GM21576 (cell line): ENCODE data around the gene MAP3K7CL.

ENCODE experiments used
- ATAC-seq: cut with Tn5 transposase; IDR thresholded peaks from one replicate; pipeline ENCODE4 v1.9.1; 2021; ENCODE audit warnings: mild to moderate bottlenecking, moderate library complexity; ENCODE audit not compliant: unreplicated experiment

The MAP3K7CL gene, protein sequence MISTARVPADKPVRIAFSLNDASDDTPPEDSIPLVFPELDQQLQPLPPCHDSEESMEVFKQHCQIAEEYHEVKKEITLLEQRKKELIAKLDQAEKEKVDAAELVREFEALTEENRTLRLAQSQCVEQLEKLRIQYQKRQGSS

GRCh38 chr21:29130270-29130969, at the start of gene MAP3K7CL:
Gene MAP3K7CL (plus strand): TSS chr21:29130644. CDS start chr21:29133345, 2,701 bp downstream.
- ATAC-seq = no peak

DNA sequence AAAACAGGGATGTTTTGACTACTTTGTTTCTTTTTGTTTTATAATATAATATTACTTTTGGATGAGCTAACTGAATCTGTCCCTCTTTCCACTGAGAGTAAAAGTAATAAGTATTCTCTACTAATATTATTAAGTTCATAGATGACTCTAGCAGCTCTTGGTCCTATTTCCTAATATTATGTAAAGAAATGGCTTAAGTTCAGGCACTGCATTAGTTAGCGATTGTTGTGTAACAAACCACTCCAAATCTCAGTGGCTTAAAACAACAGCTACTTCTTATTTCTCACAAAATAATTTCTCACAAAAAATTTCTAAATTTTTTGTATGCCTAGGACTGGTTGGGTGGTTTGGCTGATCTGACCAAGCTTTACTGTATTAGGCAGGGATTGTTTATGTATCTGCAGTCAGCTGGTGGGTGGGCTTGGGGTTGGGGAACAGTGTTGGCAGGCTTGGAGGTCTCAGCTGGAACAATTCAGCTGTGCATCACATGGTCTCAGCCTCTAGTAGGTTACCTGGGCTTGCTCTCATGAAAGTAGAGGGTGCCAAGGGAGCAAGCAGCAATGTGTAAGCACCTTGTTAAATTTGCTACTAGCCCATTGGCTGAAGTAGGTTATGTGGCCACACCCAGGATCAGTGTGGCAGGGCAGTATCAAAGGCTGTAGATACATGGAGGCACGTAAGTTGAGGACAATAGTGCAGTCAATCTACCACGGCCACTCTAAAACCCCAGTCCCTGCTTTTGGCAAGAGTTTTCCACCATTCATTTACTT, 48.2 kb upstream of the MAP3K7CL start:
- ATAC-seq = no peak

- no peak for ATAC-seq
These were observed 47.1 kb upstream of the MAP3K7CL start for GRCh38 chr21:29083306-29083705.

GRCh38 chr21:29084372-29084771, 46.1 kb upstream of the MAP3K7CL start:
- ATAC-seq = no peak

GRCh38 chr21:29085106-29085752, 45.2 kb upstream of the MAP3K7CL start:
- no peak for ATAC-seq

- no peak for ATAC-seq
These were observed 39.4 kb upstream of the MAP3K7CL start for GRCh38 chr21:29091033-29091432.

DNA sequence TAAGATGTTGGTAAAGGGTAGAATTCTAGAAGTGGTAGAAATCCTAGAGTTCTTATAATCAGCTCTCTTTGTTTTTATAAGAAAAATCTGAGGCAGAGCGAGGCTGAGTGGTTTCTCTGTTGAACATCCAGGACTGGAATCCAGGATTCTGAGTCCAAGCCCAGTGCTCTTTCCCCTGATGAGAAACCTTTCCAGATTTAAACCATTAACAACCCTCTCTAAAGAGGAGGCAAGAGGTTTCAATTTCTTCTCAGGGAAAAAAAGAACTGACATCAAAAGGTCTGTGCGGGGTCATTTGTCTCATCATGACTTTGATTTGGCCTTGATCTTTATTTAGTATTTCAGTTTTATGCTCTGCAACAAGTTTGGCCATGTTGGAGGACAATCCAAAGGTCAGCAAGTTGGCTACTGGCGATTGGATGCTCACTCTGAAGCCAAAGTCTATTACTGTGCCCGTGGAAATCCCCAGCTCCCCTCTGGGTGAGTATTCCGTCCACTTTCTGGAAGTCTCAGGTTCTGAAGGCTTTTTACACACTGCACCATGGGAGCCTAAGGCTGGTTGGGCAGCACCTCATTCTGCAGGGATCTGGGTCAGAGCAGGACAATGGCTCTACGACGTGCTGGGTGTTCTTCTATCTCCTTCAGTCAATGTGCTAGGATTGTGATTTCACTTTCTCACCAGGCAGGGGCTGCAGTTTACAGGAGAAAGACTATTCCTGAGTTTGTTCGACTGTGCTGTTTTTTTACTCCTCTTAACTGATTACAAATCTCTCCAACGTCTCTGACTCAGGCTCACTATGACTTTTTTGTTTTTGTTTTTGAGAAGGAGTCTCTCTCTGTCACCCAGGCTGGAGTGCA, 38.1 kb upstream of the MAP3K7CL start:
- no peak for ATAC-seq

GRCh38 chr21:29096218-29097015, 34.0 kb upstream of the MAP3K7CL start:
- no peak for ATAC-seq

DNA sequence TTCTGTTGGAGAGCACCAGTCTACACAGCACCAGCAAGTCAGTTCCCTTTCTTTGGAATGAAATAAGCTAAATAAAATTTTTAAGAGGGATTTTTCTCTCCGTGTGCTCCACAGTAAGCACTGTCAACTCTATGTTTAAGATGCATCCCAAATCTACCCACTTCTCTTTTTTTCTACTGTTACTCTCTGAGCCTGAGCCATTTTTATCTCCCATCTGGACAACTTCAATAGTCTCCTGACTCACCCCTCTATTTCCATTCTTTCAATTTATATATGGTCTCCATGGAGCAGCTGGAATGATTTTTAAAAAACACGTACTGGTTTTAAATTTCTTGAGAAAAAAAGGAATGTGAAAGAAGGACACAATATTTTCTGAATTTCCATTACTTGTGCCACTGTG, 32.3 kb upstream of the MAP3K7CL start:
- no peak for ATAC-seq

DNA sequence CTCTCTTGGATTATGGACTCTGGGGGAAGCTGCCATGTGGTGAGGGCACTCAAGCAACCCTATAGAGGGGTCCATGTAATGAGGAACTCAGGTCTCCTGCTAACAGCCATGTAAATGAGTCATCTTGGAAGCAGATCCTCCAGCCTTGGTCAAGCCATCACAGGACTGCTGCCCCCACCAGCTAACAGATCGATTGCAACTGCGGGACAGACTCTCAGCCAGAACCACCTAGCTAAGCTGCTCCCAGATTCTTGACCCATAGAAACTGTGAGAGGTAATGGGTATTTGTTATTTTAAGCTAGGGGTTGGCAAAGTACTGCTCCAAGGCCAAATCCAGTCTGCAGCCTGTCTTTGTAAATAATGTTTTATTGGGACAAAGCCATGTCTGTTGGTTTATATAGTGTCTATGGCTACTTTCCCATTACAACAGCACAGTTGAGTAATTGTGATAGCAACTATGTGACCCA, 27.6 kb upstream of the MAP3K7CL start:
- no peak for ATAC-seq

DNA sequence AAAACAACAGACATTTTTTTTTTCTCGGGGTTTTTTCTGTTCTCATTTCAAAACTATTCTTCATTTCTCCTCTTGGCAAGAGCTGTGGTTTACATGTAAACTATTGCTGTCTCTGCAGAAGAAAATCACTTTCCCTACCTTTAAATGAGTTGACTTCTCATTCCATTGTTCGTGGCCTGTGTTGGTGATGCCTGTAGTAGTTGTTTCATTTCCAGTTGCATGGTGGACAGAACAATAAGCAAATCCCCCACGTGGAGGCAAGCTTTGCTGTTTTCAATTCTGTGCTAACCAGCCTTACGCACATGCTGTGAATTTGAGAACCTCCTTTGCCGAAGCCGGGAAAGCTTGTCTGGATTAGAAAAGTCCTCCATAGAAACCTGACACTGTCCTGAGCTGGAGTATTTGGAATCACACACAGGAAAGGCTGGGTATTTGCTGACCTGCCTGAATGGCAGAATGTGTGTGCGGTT, 26.2 kb upstream of the MAP3K7CL start:
- ATAC-seq = no peak

DNA sequence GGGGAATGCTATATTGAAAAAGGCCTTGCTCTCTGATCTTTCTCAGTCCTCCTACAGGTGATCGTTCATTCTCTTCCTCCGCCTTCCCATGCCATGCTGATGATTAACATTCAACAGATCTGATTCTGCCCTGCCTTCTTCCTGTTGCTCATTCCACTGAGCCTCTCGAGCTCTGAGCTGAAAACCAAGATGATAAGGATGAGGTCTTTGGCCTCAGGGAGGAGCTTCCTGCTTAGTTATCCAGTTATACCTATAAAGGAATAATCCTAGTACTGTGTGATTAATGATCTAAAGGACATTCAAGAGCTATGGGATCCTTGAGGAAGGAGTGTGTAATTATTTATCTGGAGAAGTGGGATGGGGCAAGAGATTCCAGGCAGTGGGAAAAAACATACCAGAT, 25.2 kb upstream of the MAP3K7CL start:
- no peak for ATAC-seq

- ATAC-seq = no peak
These were observed 15.5 kb upstream of the MAP3K7CL start for GRCh38 chr21:29114765-29115500.

DNA sequence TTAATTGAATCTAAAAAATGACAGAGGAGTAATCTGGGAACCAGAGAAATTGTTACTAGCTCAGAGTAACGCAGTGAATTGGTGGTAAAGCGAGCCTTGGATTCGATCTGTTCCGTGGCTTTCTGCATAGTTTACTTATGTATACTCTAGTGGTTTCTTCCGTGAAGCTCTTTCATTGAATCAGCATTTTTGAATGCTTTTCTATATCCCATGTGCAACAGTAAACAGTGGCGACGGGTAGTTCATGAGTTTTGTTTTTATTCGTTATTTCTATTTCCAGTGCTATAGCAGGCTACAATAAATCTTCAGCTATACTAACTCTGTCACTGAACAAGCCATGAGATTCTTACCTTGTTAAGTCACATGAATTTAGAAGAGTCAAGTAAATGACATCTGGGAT, 14.5 kb upstream of the MAP3K7CL start:
- no peak for ATAC-seq

DNA sequence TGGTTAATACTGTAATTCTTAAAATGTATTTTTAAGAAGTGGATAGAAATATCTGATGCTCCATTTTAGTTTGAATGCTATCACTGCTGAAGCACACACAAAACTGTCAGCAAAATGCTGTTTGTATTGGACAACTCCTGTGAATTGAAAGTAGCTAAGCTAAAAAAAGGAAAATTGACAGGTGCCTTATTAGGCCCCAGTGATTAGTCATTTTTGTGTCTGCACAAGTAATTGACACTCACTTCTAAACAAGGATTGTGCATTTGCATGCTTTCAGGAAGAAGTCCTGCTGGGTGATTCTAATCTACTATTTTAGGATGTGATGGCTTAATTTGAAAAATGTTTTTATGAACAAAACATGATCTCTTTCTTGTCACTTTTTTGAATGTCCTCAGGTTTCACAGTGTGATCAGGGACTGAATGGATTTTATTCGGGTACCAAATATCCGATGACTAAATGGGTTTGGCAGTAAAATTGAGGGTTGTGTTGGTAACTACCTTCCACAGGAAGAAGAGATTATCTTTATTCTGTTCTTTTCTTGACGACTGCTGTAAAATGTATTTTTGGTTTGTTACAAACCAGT, 13.0 kb upstream of the MAP3K7CL start:
- no peak for ATAC-seq

DNA sequence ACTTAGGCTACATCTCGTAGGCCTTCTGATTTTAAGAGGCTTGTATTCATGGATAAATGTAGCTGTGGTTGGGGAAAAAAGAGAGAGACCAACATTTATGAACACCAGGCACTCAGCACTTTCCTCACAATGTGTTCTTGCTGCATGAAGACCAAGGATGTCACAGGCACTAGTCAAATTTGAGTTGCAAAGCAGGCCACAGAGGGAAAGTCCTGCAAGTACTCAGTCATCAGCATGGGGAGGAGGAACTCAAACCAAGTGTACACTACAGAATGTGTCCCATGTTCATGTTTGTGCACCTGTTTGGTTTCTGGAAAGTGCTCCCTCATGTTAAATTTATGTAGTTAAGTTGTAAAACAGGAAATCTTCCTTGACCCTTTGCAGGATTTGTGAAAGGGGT, 8.7 kb upstream of the MAP3K7CL start:
- peak; percentile 56 for ATAC-seq

GRCh38 chr21:29124645-29125044, 5.8 kb upstream of the MAP3K7CL start:
- no peak for ATAC-seq

- peak; percentile 77 for ATAC-seq
These were observed 5.3 kb upstream of the MAP3K7CL start for GRCh38 chr21:29125191-29125590.

GRCh38 chr21:29125979-29126378, 4.5 kb upstream of the MAP3K7CL start:
- no peak for ATAC-seq
